HEK293 (cell line): ENCODE measurements around the gene SYTL2.

ENCODE experiments used
- CTCF ChIA-PET: fragments of 350-600 bp; formaldehyde crosslinking; extraction: SDS; loops from one replicate; lab custom pipeline; 2021; ENCODE audit warnings: antibody characterized with exemption; lab: Yijun Ruan, JAX
- POLR2A ChIA-PET: fragments of 300-600 bp; formaldehyde crosslinking; extraction: SDS; loops from one replicate; lab custom pipeline; 2020; ENCODE audit warnings: antibody characterized with exemption, inconsistent platforms; lab: Yijun Ruan, JAX
- H3K27ac ChIP-seq: fragments of 200-500 bp; sonication (Bioruptor generic); 2 replicates; pipeline ENCODE4 v1.5.1; 2014; ENCODE audit warnings: low read depth, low read length, control low read depth, inconsistent platforms; ENCODE audit errors: extremely low read depth
- H3K36me3 ChIP-seq, 2 experiments: fragments of 200-500 bp in 1 of 2; sonication (Bioruptor generic) in 1 of 2; 1 replicate in 1 of 2; 2 replicates in 1 of 2; pipeline ENCODE4 v1.5.1; 2014 to 2017; ENCODE audit warnings: inconsistent platforms in 2 of 2, low read length in 2 of 2; ENCODE audit not compliant: control insufficient read depth in 2 of 2, insufficient read depth in 1 of 2
- H3K4me1 ChIP-seq: fragments of 200-500 bp; sonication (Bioruptor generic); 2 replicates; pipeline ENCODE4 v1.5.1; 2014; ENCODE audit warnings: mild to moderate bottlenecking, low read length, inconsistent platforms; ENCODE audit not compliant: control insufficient read depth, insufficient read depth
- H3K4me3 ChIP-seq: 2 replicates; pipeline ENCODE4 v1.5.1; 2011; ENCODE audit warnings: low read depth, mild to moderate bottlenecking, control low read depth, low read length, moderate library complexity
- H3K9me3 ChIP-seq: fragments of 200-500 bp; sonication (Bioruptor generic); 2 replicates; pipeline ENCODE4 v1.5.1; 2014; ENCODE audit warnings: low read depth, low read length, inconsistent platforms; ENCODE audit not compliant: control insufficient read depth, insufficient read depth
- HOXC10 ChIP-seq: sonication (generic); formaldehyde crosslinking; IDR thresholded peaks from 2 replicates; pipeline ENCODE4 v1.8.1; 2023; ENCODE audit warnings: mild to moderate bottlenecking, missing genetic modification reagents
- INSM2 ChIP-seq: fragments of 450-650 bp; formaldehyde crosslinking; IDR thresholded peaks from 2 replicates; pipeline ENCODE4 v1.5.1; 2016; ENCODE audit warnings: missing biosample characterization, missing genetic modification characterization
- PATZ1 ChIP-seq: fragments of 450-650 bp; formaldehyde crosslinking; IDR thresholded peaks from 2 replicates; pipeline ENCODE4 v1.5.1; 2016; ENCODE audit warnings: missing biosample characterization, missing genetic modification characterization
- YY1 ChIP-seq: fragments of 450-650 bp; formaldehyde crosslinking; IDR thresholded peaks from 2 replicates; pipeline ENCODE4 v1.5.1; 2018; ENCODE audit warnings: missing biosample characterization, missing genetic modification characterization
- ZBTB26 ChIP-seq: fragments of 450-650 bp; formaldehyde crosslinking; optimal IDR thresholded peaks from 2 replicates; pipeline ENCODE3; 2016; ENCODE audit warnings: missing biosample characterization, mild to moderate bottlenecking, missing genetic modification characterization
- ZNF174 ChIP-seq: fragments of 450-650 bp; formaldehyde crosslinking; IDR thresholded peaks from 2 replicates; pipeline ENCODE4 v1.5.0; 2017; ENCODE audit warnings: missing biosample characterization, mild to moderate bottlenecking, missing genetic modification characterization
- ZNF18 ChIP-seq: fragments of 450-650 bp; formaldehyde crosslinking; IDR thresholded peaks from 2 replicates; pipeline ENCODE4 v1.5.1; 2016; ENCODE audit warnings: missing biosample characterization, missing genetic modification characterization
- ZNF354C ChIP-seq: fragments of 450-650 bp; formaldehyde crosslinking; IDR thresholded peaks from 2 replicates; pipeline ENCODE4 v1.5.1; 2016; ENCODE audit warnings: missing biosample characterization, missing genetic modification characterization, low read depth, borderline replicate concordance
- ZNF398 ChIP-seq: fragments of 450-650 bp; formaldehyde crosslinking; IDR thresholded peaks from 2 replicates; pipeline ENCODE4 v1.5.1; 2017; ENCODE audit warnings: missing biosample characterization, missing genetic modification characterization
- ZNF521 ChIP-seq: fragments of 450-650 bp; formaldehyde crosslinking; IDR thresholded peaks from 2 replicates; pipeline ENCODE4 v1.5.1; 2017; ENCODE audit warnings: missing biosample characterization, mild to moderate bottlenecking, missing genetic modification characterization
- ZNF530 ChIP-seq: fragments of 450-650 bp; formaldehyde crosslinking; IDR thresholded peaks from 2 replicates; pipeline ENCODE4 v1.5.1; 2016; ENCODE audit warnings: low read depth, missing biosample characterization, missing genetic modification characterization

Gene SYTL2

GRCh38 chr11:85735876-85736460 lies 75.0 kb downstream of the SYTL2 start:
- H3K9me3 ChIP-seq, result no peaks in the 10 kb centered on the region
- no peak for TF ChIP-seq ZNF354C (tag by site-specific recombination)
- no peak for TF ChIP-seq PATZ1 (tag by site-specific recombination)
- TF ChIP-seq HOXC10 (CRISPR knock-in tag), result no peak
- TF ChIP-seq, all 188 proteins: peak for 0
- Histone ChIP-seq H3K4me1 (no peaks in the 10 kb centered on the region), H3K36me3 (no peaks in the 10 kb centered on the region), H3K27ac (no peak overlapping the region), H3K4me3 (no peak overlapping the region)
- CTCF ChIA-PET, result no interaction called here
- POLR2A ChIA-PET, result no interaction called here

GRCh38 chr11:85732965-85733364 lies 78.0 kb downstream of the SYTL2 start:
- POLR2A ChIA-PET, result no interaction called here
- CTCF ChIA-PET, result no interaction called here

More at GRCh38 chr11:85732965-85733364, 78.0 kb downstream of the SYTL2 start:
- H3K4me3 ChIP-seq, result no peak overlapping the region
- H3K36me3 ChIP-seq, result no peaks in the 10 kb centered on the region
- H3K27ac ChIP-seq, result no peak overlapping the region
- no peaks in the 10 kb centered on the region for H3K9me3 ChIP-seq
- H3K4me1 ChIP-seq, result no peaks in the 10 kb centered on the region
- no peak for TF ChIP-seq ZNF521
- TF ChIP-seq ZNF18 (tag by site-specific recombination), result no peak
- TF ChIP-seq INSM2 (tag by site-specific recombination), result no peak
- no peak for TF ChIP-seq ZNF174 (tag by site-specific recombination)
- no peak for TF ChIP-seq ZBTB26
- TF ChIP-seq ZNF530, result no peak
- TF ChIP-seq YY1 (tag by site-specific recombination), result no peak
- TF ChIP-seq ZNF398 (tag by site-specific recombination), result no peak
